Trophoblast cell (in vitro differentiated cells and primary cell): ENCODE measurements around the gene MLLT1.

Experiments
- DNase-seq, 2 donors: peaks; one replicate each; pipeline ENCODE4 v3.0.0-alpha.2; 2016
- H2AFZ ChIP-seq: 2 replicates; pipeline ENCODE4 v1.6.1; 2013; ENCODE audit warnings: low read length, moderate library complexity, mild to moderate bottlenecking; ENCODE audit not compliant: insufficient read depth, poor library complexity
- H2AK5ac ChIP-seq: 2 replicates; pipeline ENCODE4 v1.6.1; 2013; ENCODE audit warnings: mild to moderate bottlenecking, low read length
- H2BK120ac ChIP-seq: 2 replicates; pipeline ENCODE4 v1.6.1; 2013; ENCODE audit warnings: low read length, mild to moderate bottlenecking, moderate library complexity; ENCODE audit not compliant: insufficient read depth, poor library complexity
- H2BK12ac ChIP-seq: 2 replicates; pipeline ENCODE4 v1.6.1; 2013; ENCODE audit warnings: mild to moderate bottlenecking, low read length, moderate library complexity
- H2BK5ac ChIP-seq: 2 replicates; pipeline ENCODE4 v1.6.1; 2013; ENCODE audit warnings: low read length, low read depth, moderate library complexity, mild to moderate bottlenecking; ENCODE audit not compliant: poor library complexity
- H3K14ac ChIP-seq: 2 replicates; pipeline ENCODE4 v1.6.1; 2013; ENCODE audit warnings: mild to moderate bottlenecking, low read length
- H3K18ac ChIP-seq: 2 replicates; pipeline ENCODE4 v1.6.1; 2013; ENCODE audit warnings: mild to moderate bottlenecking, low read length
- H3K23ac ChIP-seq: 2 replicates; pipeline ENCODE4 v1.6.1; 2013; ENCODE audit warnings: low read length
- H3K27ac ChIP-seq: 2 replicates; pipeline ENCODE4 v1.5.1; 2013; ENCODE audit warnings: low read depth, mild to moderate bottlenecking, inconsistent platforms, low read length, moderate library complexity
- H3K27me3 ChIP-seq: 2 replicates; pipeline ENCODE4 v1.6.1; 2013; ENCODE audit warnings: inconsistent platforms, mild to moderate bottlenecking, low read length, moderate library complexity; ENCODE audit not compliant: insufficient read depth
- H3K36me3 ChIP-seq, 2 experiments: 1 replicate in 1 of 2; 2 replicates in 1 of 2; pipeline ENCODE4 v1.6.1; 2013; ENCODE audit warnings: low read length in 2 of 2, mild to moderate bottlenecking in 2 of 2, moderate library complexity in 1 of 2; ENCODE audit not compliant: insufficient read depth in 2 of 2, control insufficient read depth in 1 of 2
- H3K4ac ChIP-seq: 2 replicates; pipeline ENCODE4 v1.6.1; 2013; ENCODE audit warnings: low read depth, mild to moderate bottlenecking, low read length, moderate library complexity
- H3K4me1 ChIP-seq, 2 experiments: 1 replicate in 1 of 2; 2 replicates in 1 of 2; pipeline ENCODE4 v1.6.1; 2013; ENCODE audit warnings: low read length in 2 of 2, mild to moderate bottlenecking in 2 of 2, moderate library complexity in 1 of 2; ENCODE audit not compliant: insufficient read depth in 2 of 2, control insufficient read depth in 1 of 2
- H3K4me2 ChIP-seq: 2 replicates; pipeline ENCODE4 v1.6.1; 2013; ENCODE audit warnings: inconsistent platforms, mild to moderate bottlenecking, low read length, moderate library complexity
- H3K4me3 ChIP-seq: 2 replicates; pipeline ENCODE4 v1.5.1; 2013; ENCODE audit warnings: mild to moderate bottlenecking, low read depth, low read length, inconsistent platforms
- H3K79me1 ChIP-seq: one replicate; pipeline ENCODE4 v1.6.1; 2013; ENCODE audit warnings: low read length
- H3K79me2 ChIP-seq: 2 replicates; pipeline ENCODE4 v1.6.1; 2013; ENCODE audit warnings: low read length, mild to moderate bottlenecking; ENCODE audit not compliant: control insufficient read depth, insufficient read depth, poor library complexity
- H3K9ac ChIP-seq: 2 replicates; pipeline ENCODE4 v1.6.1; 2013; ENCODE audit warnings: mild to moderate bottlenecking, low read length
- H3K9me3 ChIP-seq: 2 replicates; pipeline ENCODE4 v1.6.1; 2013; ENCODE audit warnings: low read depth, mild to moderate bottlenecking, control low read depth, inconsistent platforms, low read length; ENCODE audit not compliant: insufficient read depth
- H4K12ac ChIP-seq: 2 replicates; pipeline ENCODE4 v1.6.1; 2013; ENCODE audit warnings: low read depth, mild to moderate bottlenecking, low read length, moderate library complexity
- H4K8ac ChIP-seq: 2 replicates; pipeline ENCODE4 v1.6.1; 2013; ENCODE audit warnings: low read depth, mild to moderate bottlenecking, low read length, moderate library complexity
- H4K91ac ChIP-seq: one replicate; pipeline ENCODE4 v1.6.1; 2013; ENCODE audit warnings: low read depth, mild to moderate bottlenecking, low read length, moderate library complexity
- WGBS: extraction: QIAGEN DNeasy Blood & Tissue Kit; methylation state at CpG from one replicate; pipeline ENCODE4 v1.1.7; 2013; ENCODE audit warnings: missing lambda C conversion rate; ENCODE audit not compliant: insufficient read length, insufficient coverage; ENCODE audit errors: extremely low coverage; 5-methylcytosine and 5-hydroxymethylcytosine counted together

Gene MLLT1

GRCh38 chr19:6230991-6231448 lies 48.8 kb downstream of the MLLT1 start:
- no peak for DNase-seq
- WGBS: no CpG with 5 or more reads among the region's 17 CpGs
- Histone ChIP-seq H3K9ac (no peak overlapping the region), H3K23ac (no peak overlapping the region), H2AK5ac (no peak overlapping the region), H3K4me1 (peaks cover 0 to 5% of the 10 kb centered on the region in 2 experiments), H4K8ac (no peak overlapping the region), H3K79me2 (peaks cover 8% of the 10 kb centered on the region), H3K14ac (no peak overlapping the region), H3K27me3 (no peaks in the 10 kb centered on the region), H3K79me1 (no peaks in the 10 kb centered on the region), H3K18ac (no peak overlapping the region), H3K4me3 (no peak overlapping the region), H4K91ac (no peak overlapping the region), H3K36me3 (peaks cover 40 to 41% of the 10 kb centered on the region in 2 experiments), H2BK120ac (no peak overlapping the region), H2BK12ac (no peak overlapping the region), H3K27ac (no peak overlapping the region), H2AFZ (no peak overlapping the region), H2BK5ac (no peak overlapping the region), H4K12ac (no peak overlapping the region), H3K4me2 (no peak overlapping the region), H3K9me3 (peaks cover 4% of the 10 kb centered on the region), H3K4ac (no peak overlapping the region)

DNA sequence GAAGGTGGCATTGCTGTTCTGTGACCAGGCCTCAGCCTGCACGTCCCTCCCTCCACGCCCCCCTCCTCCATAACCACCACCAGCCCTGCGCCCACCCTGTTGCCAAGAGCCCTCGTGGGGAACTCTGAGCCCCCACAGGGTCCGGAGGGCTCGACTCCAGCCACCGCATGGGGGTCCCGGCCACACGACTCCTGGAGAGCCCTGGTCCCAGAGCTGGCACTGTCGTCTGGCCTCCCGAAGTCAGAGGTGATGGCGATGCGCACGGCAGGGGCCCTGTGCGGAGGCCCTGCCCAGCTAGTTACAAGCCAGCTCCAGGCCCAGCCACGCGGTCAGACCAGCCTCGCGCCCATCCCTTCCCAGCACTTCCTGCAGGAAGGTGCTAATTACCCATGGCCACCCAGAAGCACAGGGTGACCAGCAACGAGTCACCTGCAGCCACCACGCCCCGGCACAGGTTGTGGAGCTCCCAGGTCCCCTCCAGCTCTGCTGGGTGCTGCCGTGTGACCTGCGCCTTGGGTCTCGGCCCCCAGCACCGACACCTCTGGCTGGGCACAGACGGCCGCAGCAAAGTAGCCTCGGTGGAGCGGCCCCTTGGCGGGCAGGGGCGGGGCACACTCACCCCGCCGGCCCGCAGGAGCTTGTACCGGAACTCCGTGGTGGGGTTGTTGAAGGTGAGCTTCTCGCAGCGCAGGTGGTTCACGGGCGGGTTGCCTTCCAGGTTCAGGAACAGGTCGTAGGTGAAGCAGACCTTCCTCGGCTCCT lies 49.6 kb downstream of the MLLT1 start:
- H3K4me2 ChIP-seq: no peak overlapping the region
- H3K9ac ChIP-seq: no peak overlapping the region
- H4K12ac ChIP-seq: no peak overlapping the region
- no peak overlapping the region for H2BK5ac ChIP-seq
- H4K8ac ChIP-seq: no peak overlapping the region
- no peaks in the 10 kb centered on the region for H3K27me3 ChIP-seq
- H2BK12ac ChIP-seq: no peak overlapping the region
- no peak overlapping the region for H2BK120ac ChIP-seq
- no peak overlapping the region for H3K18ac ChIP-seq
- no peak overlapping the region for H3K4ac ChIP-seq
- H2AFZ ChIP-seq: no peak overlapping the region
- no CpG with 5 or more reads among the region's 43 CpGs for WGBS
- no peak overlapping the region for H3K27ac ChIP-seq
- H3K14ac ChIP-seq: no peak overlapping the region
- peaks cover 2% of the 10 kb centered on the region for H3K79me2 ChIP-seq
- H3K23ac ChIP-seq: no peak overlapping the region
- H3K36me3 ChIP-seq: peaks cover 47 to 48% of the 10 kb centered on the region in 2 experiments
- H3K79me1 ChIP-seq: no peaks in the 10 kb centered on the region
- no peak overlapping the region for H2AK5ac ChIP-seq
- DNase-seq: no peak
- peaks cover 4% of the 10 kb centered on the region for H3K9me3 ChIP-seq
- no peak overlapping the region for H3K4me3 ChIP-seq
- H4K91ac ChIP-seq: no peak overlapping the region
- H3K4me1 ChIP-seq: peaks cover 0 to 5% of the 10 kb centered on the region in 2 experiments

GRCh38 chr19:6229216-6229913 lies 50.4 kb downstream of the MLLT1 start:
- no peak overlapping the region for H3K4me2 ChIP-seq
- H3K9ac ChIP-seq: no peak overlapping the region
- H3K4me3 ChIP-seq: peak overlapping the region; percentile 2
- H3K23ac ChIP-seq: no peak overlapping the region
- no peak overlapping the region for H2BK5ac ChIP-seq
- H2AK5ac ChIP-seq: no peak overlapping the region
- no peak for DNase-seq
- H3K4ac ChIP-seq: no peak overlapping the region
- H3K4me1 ChIP-seq: peaks cover 0 to 5% of the 10 kb centered on the region in 2 experiments
- no peak overlapping the region for H4K8ac ChIP-seq
- no peak overlapping the region for H2AFZ ChIP-seq
- no peaks in the 10 kb centered on the region for H3K79me1 ChIP-seq
- H3K27me3 ChIP-seq: no peaks in the 10 kb centered on the region
- H3K18ac ChIP-seq: no peak overlapping the region
- H4K91ac ChIP-seq: no peak overlapping the region
- peaks cover 2% of the 10 kb centered on the region for H3K79me2 ChIP-seq
- H2BK12ac ChIP-seq: no peak overlapping the region
- no peak overlapping the region for H3K27ac ChIP-seq
- H3K36me3 ChIP-seq: peaks cover 49 to 52% of the 10 kb centered on the region in 2 experiments
- H3K14ac ChIP-seq: no peak overlapping the region
- no peak overlapping the region for H4K12ac ChIP-seq
- H2BK120ac ChIP-seq: no peak overlapping the region
- WGBS: 99% methylated on average over 12 of the region's 27 CpGs
- peaks cover 4% of the 10 kb centered on the region for H3K9me3 ChIP-seq

DNA sequence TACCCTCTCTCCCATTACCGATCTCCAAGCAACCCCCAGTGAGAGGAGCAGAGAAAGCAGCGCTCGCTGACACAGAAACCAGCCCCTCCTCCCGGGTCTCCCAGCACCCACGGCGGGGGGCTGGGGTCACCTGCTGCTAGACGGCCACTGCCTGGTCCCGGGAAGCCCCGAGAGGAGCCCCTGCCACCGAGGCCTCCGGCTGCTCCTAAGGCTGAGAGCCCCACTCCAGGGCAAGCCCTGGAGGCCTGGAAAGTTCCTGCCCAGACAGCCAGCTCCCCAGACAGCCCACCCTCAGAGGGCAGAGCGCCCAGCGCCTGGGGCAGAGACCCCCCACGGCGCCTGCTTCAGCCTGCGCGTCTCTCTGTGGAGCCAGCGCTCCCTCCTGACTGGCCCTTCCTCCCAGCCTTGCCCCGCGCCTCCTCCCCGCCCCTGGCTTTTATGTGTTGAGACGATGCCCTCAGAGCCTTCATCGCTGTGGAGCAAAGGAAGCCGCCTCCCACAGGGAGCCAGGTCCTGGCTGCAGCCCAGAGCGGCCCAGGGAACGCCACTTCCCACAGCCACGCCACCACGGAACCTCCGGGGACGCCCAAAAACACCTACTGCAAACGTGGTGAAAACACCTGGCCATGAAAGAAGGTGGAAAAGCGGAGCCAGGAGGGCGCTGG lies 51.1 kb downstream of the MLLT1 start:
- peaks cover 55 to 59% of the 10 kb centered on the region in 2 experiments for H3K36me3 ChIP-seq
- WGBS: no CpG with 5 or more reads among the region's 33 CpGs
- H4K12ac ChIP-seq: no peak overlapping the region
- peaks cover 4% of the 10 kb centered on the region for H3K9me3 ChIP-seq
- H3K27ac ChIP-seq: no peak overlapping the region
- no peak overlapping the region for H3K4me3 ChIP-seq
- H2BK12ac ChIP-seq: no peak overlapping the region
- H3K4ac ChIP-seq: peak overlapping the region; percentile 8
- H3K23ac ChIP-seq: no peak overlapping the region
- no peak overlapping the region for H2AK5ac ChIP-seq
- no peak overlapping the region for H2BK5ac ChIP-seq
- no peak overlapping the region for H4K8ac ChIP-seq
- H2AFZ ChIP-seq: no peak overlapping the region
- no peak overlapping the region for H3K9ac ChIP-seq
- no peaks in the 10 kb centered on the region for H3K79me1 ChIP-seq
- no peaks in the 10 kb centered on the region for H3K27me3 ChIP-seq
- H3K4me2 ChIP-seq: no peak overlapping the region
- no peak for DNase-seq
- peaks cover 1% of the 10 kb centered on the region for H3K79me2 ChIP-seq
- H4K91ac ChIP-seq: no peak overlapping the region
- peak overlapping the region; percentile 27 for H3K18ac ChIP-seq
- H2BK120ac ChIP-seq: no peak overlapping the region
- H3K4me1 ChIP-seq: peaks cover 0 to 5% of the 10 kb centered on the region in 2 experiments
- H3K14ac ChIP-seq: no peak overlapping the region
